ENCODE data around the gene SFT2D3.
A peak's percentile ranks its signal among the peaks of the same experiment; 100 is the strongest.

SFT2D3 gene

GRCh38 chr2:127712999-127713398, 11.7 kb downstream of the SFT2D3 start:
- DNase-seq = no peak

GRCh38 chr2:127713562-127713961, 12.3 kb downstream of the SFT2D3 start:
- no peak for DNase-seq

- no peak for DNase-seq
These were observed 14.6 kb downstream of the SFT2D3 start for GRCh38 chr2:127715778-127716449.

GRCh38 chr2:127718271-127718670, 17.0 kb downstream of the SFT2D3 start:
- DNase-seq = no peak

- DNase-seq = no peak
These were observed 18.3 kb downstream of the SFT2D3 start for GRCh38 chr2:127719301-127720218.

GRCh38 chr2:127721311-127721977, 20.1 kb downstream of the SFT2D3 start:
- no peak for DNase-seq

- no peak for DNase-seq
These were observed 20.7 kb downstream of the SFT2D3 start for GRCh38 chr2:127721978-127722355.

GRCh38 chr2:127722807-127723206, 21.5 kb downstream of the SFT2D3 start:
- DNase-seq = no peak

- no peak for DNase-seq
These were observed 25.0 kb downstream of the SFT2D3 start for GRCh38 chr2:127726158-127726880.

- DNase-seq = no peak
These were observed 32.0 kb downstream of the SFT2D3 start for GRCh38 chr2:127733113-127733815.

GRCh38 chr2:127733816-127734537, 32.7 kb downstream of the SFT2D3 start:
- DNase-seq = no peak

- no peak for DNase-seq
These were observed 33.7 kb downstream of the SFT2D3 start for GRCh38 chr2:127735044-127735443.

GRCh38 chr2:127735537-127736399, 34.5 kb downstream of the SFT2D3 start:
- no peak for DNase-seq

GRCh38 chr2:127737892-127738291, 36.6 kb downstream of the SFT2D3 start:
- DNase-seq = no peak

GRCh38 chr2:127739800-127740199, 38.5 kb downstream of the SFT2D3 start:
- DNase-seq = no peak

GRCh38 chr2:127740665-127741288, 39.5 kb downstream of the SFT2D3 start:
- DNase-seq = no peak

- no peak for DNase-seq
These were observed 42.3 kb downstream of the SFT2D3 start for GRCh38 chr2:127743477-127744026.

GRCh38 chr2:127747621-127748020, 46.3 kb downstream of the SFT2D3 start:
- DNase-seq = no peak

- DNase-seq = peak in 1 of 2 donors; percentile 15
These were observed 48.2 kb downstream of the SFT2D3 start for GRCh38 chr2:127749537-127749936.

GRCh38 chr2:127753374-127753773, 52.1 kb downstream of the SFT2D3 start:
- DNase-seq = no peak

All from CD4-positive, alpha-beta T cell treated with Interleukin-4 for 1 hour (primary cell).